PC-9 (cell line): ENCODE data around the gene CD180. TPM values are rescaled to one million over a fixed set of nuclear protein-coding genes. Genes with fewer than 3 reads are reported as not detected.

ENCODE experiments used
- BruUV-seq: library from RNA; stranded (reverse); fragments of 400-500 nt; replicated peaks from 2 replicates; lab custom pipeline; 2021; lab: Mats Ljungman, UMichigan
- CTCF ChIA-PET: fragments of 300-600 bp; sonication (Branson Sonifier 250); formaldehyde crosslinking; loops from one replicate; lab custom pipeline; 2022; ENCODE audit warnings: antibody characterized with exemption; lab: Charles Lee
- POLR2A ChIA-PET: fragments of 300-600 bp; sonication (Branson Sonifier 250); formaldehyde crosslinking; loops from one replicate; lab custom pipeline; 2022; ENCODE audit warnings: antibody characterized with exemption; ENCODE audit not compliant: unreplicated experiment; lab: Charles Lee
- DNase-seq, 2 experiments: peaks; one replicate each; pipeline versions ENCODE4 v3.0.0 to v3.0.0-alpha.2; 2015 to 2022; ENCODE audit warnings: mixed read lengths in 1 of 2
- H2AFZ ChIP-seq: fragments of 200-600 bp; sonication (generic); 2 replicates; pipeline ENCODE4 v1.8.1; 2017; ENCODE audit warnings: antibody characterized with exemption
- H3F3A ChIP-seq: fragments of 200-600 bp; sonication (generic); 2 replicates; pipeline ENCODE4 v1.8.1; 2017; ENCODE audit warnings: antibody characterized with exemption, mild to moderate bottlenecking, low read depth; ENCODE audit not compliant: insufficient read depth
- H3K27ac ChIP-seq: fragments of 200-600 bp; sonication (generic); 2 replicates; pipeline ENCODE4 v1.6.1; 2016; ENCODE audit warnings: mixed run types
- H3K27me3 ChIP-seq: fragments of 200-600 bp; sonication (generic); 2 replicates; pipeline ENCODE4 v1.6.1; 2016; ENCODE audit warnings: low read depth, mixed run types; ENCODE audit not compliant: insufficient read depth
- H3K36me3 ChIP-seq: fragments of 200-600 bp; sonication (generic); 2 replicates; pipeline ENCODE4 v1.6.1; 2016; ENCODE audit warnings: low read depth, mixed run types
- H3K4me1 ChIP-seq: fragments of 200-600 bp; sonication (generic); replicated peaks from 2 replicates; pipeline ENCODE4 v1.6.1; 2016; ENCODE audit warnings: mixed run types; ENCODE audit not compliant: insufficient read depth
- H3K4me2 ChIP-seq: fragments of 200-600 bp; sonication (generic); 2 replicates; pipeline ENCODE4 v1.6.1; 2017; ENCODE audit warnings: mixed run types
- H3K4me3 ChIP-seq: fragments of 200-600 bp; sonication (generic); 2 replicates; pipeline ENCODE4 v1.6.1; 2016; ENCODE audit warnings: mixed run types
- H3K79me2 ChIP-seq: fragments of 200-600 bp; sonication (generic); 2 replicates; pipeline ENCODE4 v1.6.1; 2017; ENCODE audit warnings: low read depth, mixed run types
- H3K9me2 ChIP-seq: fragments of 200-600 bp; sonication (generic); 2 replicates; pipeline ENCODE4 v1.8.1; 2017; ENCODE audit warnings: mild to moderate bottlenecking; ENCODE audit not compliant: insufficient read depth
- H3K9me3 ChIP-seq: fragments of 200-600 bp; sonication (generic); 2 replicates; pipeline ENCODE4 v1.8.1; 2016; ENCODE audit warnings: low read depth; ENCODE audit not compliant: insufficient read depth
- H4K20me1 ChIP-seq: fragments of 200-600 bp; sonication (generic); 2 replicates; pipeline ENCODE4 v1.8.1; 2017; ENCODE audit not compliant: insufficient read depth
- CTCF ChIP-seq: fragments of 200-600 bp; sonication (generic); conservative IDR thresholded peaks from 2 replicates; pipeline ENCODE4 v1.6.1; 2017; ENCODE audit warnings: mixed run types, antibody characterized with exemption, mild to moderate bottlenecking, moderate library complexity
- EZH2 ChIP-seq: fragments of 200-600 bp; sonication (generic); IDR thresholded peaks from 2 replicates; pipeline ENCODE4 v1.8.0; 2017; ENCODE audit warnings: antibody characterized with exemption, low read depth
- intact Hi-C: fragments of 100-400 bp; cut with micrococcal nuclease; formaldehyde crosslinking; loops from one replicate; pipeline ENCODE4 v1.10.0; 2022; ENCODE audit not compliant: unreplicated experiment
- total RNA-seq: library from RNA; stranded (reverse); gene quantifications from 2 replicates; pipeline ENCODE4 v1.2.3, GENCODE V29; 2021

CD180 gene
- total RNA-seq, 1 experiment from 2014 or later, result not detected

- Histone ChIP-seq H3K4me3 (no peak overlapping the region), H3K27me3 (no peaks in the 10 kb centered on the region), H3F3A (no peaks in the 10 kb centered on the region), H3K79me2 (no peaks in the 10 kb centered on the region), H3K9me3 (no peaks in the 10 kb centered on the region; the same call in 1 of the 2 replicates), H3K4me1 (peaks cover 19% of the 10 kb centered on the region), H2AFZ (no peak overlapping the region), H3K36me3 (no peaks in the 10 kb centered on the region), H3K4me2 (0 out of 2 replicates have a peak overlapping the region, but pooled peaks have one; percentile 13), H4K20me1 (no peaks in the 10 kb centered on the region), H3K27ac (no peak overlapping the region), H3K9me2 (no peaks in the 10 kb centered on the region)
- POLR2A ChIA-PET, result no interaction called here
- no peak for TF ChIP-seq CTCF
- no peak for TF ChIP-seq EZH2
- CTCF ChIA-PET, result no interaction called here
- intact Hi-C loops, result no loop called here
- no TSS peak for BruUV-seq
- DNase-seq, result peak in 1 of 2 experiments; percentile 39
Observed at GRCh38 chr5:67197536-67197935, 937 bp upstream of the CD180 start.

- Histone ChIP-seq H3K36me3 (no peaks in the 10 kb centered on the region), H3K79me2 (no peaks in the 10 kb centered on the region), H3K9me3 (no peaks in the 10 kb centered on the region), H3K4me3 (no peak overlapping the region), H3K4me1 (peaks cover 19% of the 10 kb centered on the region), H3K27me3 (no peaks in the 10 kb centered on the region), H3K9me2 (no peaks in the 10 kb centered on the region), H3F3A (no peaks in the 10 kb centered on the region), H3K4me2 (no peak overlapping the region), H4K20me1 (no peaks in the 10 kb centered on the region), H2AFZ (no peak overlapping the region), H3K27ac (no peak overlapping the region)
- DNase-seq, result no peak
- CTCF ChIA-PET, result no interaction called here
- POLR2A ChIA-PET, result no interaction called here
- no TSS peak for BruUV-seq
- intact Hi-C loops, result no loop called here
- TF ChIP-seq EZH2 (no peak), CTCF (no peak)
Observed at GRCh38 chr5:67195406-67196275, 958 bp downstream of the CD180 start.

GRCh38 chr5:67194166-67194565 lies 2.4 kb downstream of the CD180 start:
- DNase-seq, result no peak
- Histone ChIP-seq H3F3A (no peaks in the 10 kb centered on the region), H4K20me1 (no peaks in the 10 kb centered on the region), H3K36me3 (no peaks in the 10 kb centered on the region), H3K4me1 (peaks cover 19% of the 10 kb centered on the region), H2AFZ (no peak overlapping the region), H3K9me2 (no peaks in the 10 kb centered on the region), H3K27ac (no peak overlapping the region), H3K4me2 (no peak overlapping the region), H3K27me3 (no peaks in the 10 kb centered on the region), H3K4me3 (no peak overlapping the region), H3K9me3 (no peaks in the 10 kb centered on the region), H3K79me2 (no peaks in the 10 kb centered on the region)
- ChIA-PET CTCF (no interaction called here), POLR2A (no interaction called here)
- no TSS peak for BruUV-seq
- intact Hi-C loops, result no loop called here
- TF ChIP-seq CTCF, result no peak
- no peak for TF ChIP-seq EZH2
